Activated CD8-positive, alpha-beta memory T cell treated with anti-CD3 and anti-CD28 coated beads for 36 hours (primary cell): ENCODE data around the gene PHKA2. TPM values are rescaled to one million over a fixed set of nuclear protein-coding genes. Genes with fewer than 3 reads are reported as not detected.

ENCODE experiments used
- total RNA-seq, 2 experiments: library from RNA; stranded (reverse); gene quantifications; one replicate each; pipeline ENCODE4 v1.2.3, GENCODE V29; 2021

Gene PHKA2
- total RNA-seq, 2 experiments from 2014 or later: 17.7 to 18.0 TPM

Other genes with a start within 250 kb of the PHKA2 start
- gene ADGRG2, start 138.4 kb upstream of the PHKA2 start, total RNA-seq: not detected